Naive B cell (primary cell): Measurements from ENCODE around the gene COIL. TPM values are rescaled to one million over a fixed set of nuclear protein-coding genes. Genes with fewer than 3 reads are reported as not detected.
A peak's percentile ranks its signal among the peaks of the same experiment; 100 is the strongest.
"Not testable (repeated sequence)": the region's sequence is repeated elsewhere in the genome, so short reads cannot be mapped to it uniquely, and the experiment has no call there.

ENCODE experiments used
- ATAC-seq, 2 donors: fragments of 150-1000 bp; cut with Tn5 transposase; 2 replicates each; pipeline ENCODE4 v1.10.0; 2021; ENCODE audit warnings: low read depth in 2 of 2, mild to moderate bottlenecking in 2 of 2, moderate library complexity in 2 of 2
- DNase-seq: peaks from one replicate; pipeline ENCODE4 v3.0.0; 2022
- H3K27ac Mint-ChIP-seq, 6 donors: one replicate each; pipeline ENCODE4 v1.8.0; 2020 to 2022; ENCODE audit warnings: mild to moderate bottlenecking in 6 of 6, mixed read lengths in 6 of 6, moderate library complexity in 5 of 6, inconsistent platforms in 2 of 6
- H3K27me3 Mint-ChIP-seq, 3 donors: one replicate each; pipeline ENCODE4 v1.8.0; 2021 to 2022; ENCODE audit warnings: mixed read lengths in 3 of 3, mild to moderate bottlenecking in 1 of 3
- H3K36me3 Mint-ChIP-seq, 2 donors: one replicate each; pipeline ENCODE4 v1.8.0; 2020 to 2022; ENCODE audit warnings: mixed read lengths in 2 of 2, inconsistent platforms in 1 of 2, mild to moderate bottlenecking in 1 of 2
- H3K4me1 Mint-ChIP-seq, 3 donors: one replicate each; pipeline ENCODE4 v1.8.0; 2020 to 2022; ENCODE audit warnings: mixed read lengths in 3 of 3, inconsistent platforms in 1 of 3, mild to moderate bottlenecking in 1 of 3, moderate library complexity in 1 of 3
- H3K4me3 Mint-ChIP-seq, 8 donors: one replicate each; pipeline ENCODE4 v1.8.0; 2020 to 2022; ENCODE audit warnings: mild to moderate bottlenecking in 8 of 8, mixed read lengths in 8 of 8, moderate library complexity in 8 of 8, inconsistent platforms in 2 of 8
- H3K9me3 Mint-ChIP-seq, 7 donors: one replicate each; pipeline ENCODE4 v1.8.0; 2020 to 2022; ENCODE audit warnings: mixed read lengths in 7 of 7, mild to moderate bottlenecking in 5 of 7, inconsistent platforms in 2 of 7, moderate library complexity in 1 of 7
- polyA plus RNA-seq, 6 donors: library from polyadenylated mRNA; unstranded; fragments of 300-500 nt; fragmentation: Illumina TruSeq; gene quantifications; one replicate each; pipeline ENCODE4 v1.2.3, GENCODE V29; 2021; ENCODE audit warnings: low read depth in 6 of 6

COIL gene
- polyA plus RNA-seq, 6 donors from 2014 or later = 19.5 to 25.9 (median 22.5) TPM

GRCh38 chr17:56992364-56992763 lies 31.5 kb upstream of the COIL start:
- ATAC-seq (no peak), DNase-seq (no peak)
- Mint-ChIP-seq H3K36me3 (peaks cover 16 to 25% of the 10 kb centered on the region in 2 donors), H3K4me1 (peaks cover 0 to 6% (median 0%) of the 10 kb centered on the region in 3 donors), H3K27ac (peak overlapping the region in 1 of 6 donors; percentile 84), H3K9me3 (no peaks in the 10 kb centered on the region), H3K27me3 (no peaks in the 10 kb centered on the region), H3K4me3 (no peak overlapping the region)

GRCh38 chr17:56988901-56989572 lies 28.2 kb upstream of the COIL start:
- peaks cover 0 to 7% (median 5%) of the 10 kb centered on the region in 3 donors for H3K4me1 Mint-ChIP-seq
- no peak overlapping the region for H3K4me3 Mint-ChIP-seq
- ATAC-seq = no peak
- no peak overlapping the region for H3K27ac Mint-ChIP-seq
- H3K27me3 Mint-ChIP-seq = no peaks in the 10 kb centered on the region
- peaks cover 21 to 37% of the 10 kb centered on the region in 2 donors for H3K36me3 Mint-ChIP-seq
- no peaks in the 10 kb centered on the region for H3K9me3 Mint-ChIP-seq
- DNase-seq = no peak

- peaks cover 26 to 37% of the 10 kb centered on the region in 2 donors for H3K36me3 Mint-ChIP-seq
- ATAC-seq = no peak
- H3K27me3 Mint-ChIP-seq = no peaks in the 10 kb centered on the region
These were observed 26.5 kb upstream of the COIL start for GRCh38 chr17:56987283-56987834.

GRCh38 chr17:56985371-56986162 lies 24.7 kb upstream of the COIL start:
- DNase-seq = no peak
- Mint-ChIP-seq H3K36me3 (peaks cover 26 to 27% of the 10 kb centered on the region in 2 donors), H3K9me3 (no peaks in the 10 kb centered on the region), H3K4me1 (peaks cover 10 to 19% (median 13%) of the 10 kb centered on the region in 3 donors), H3K27me3 (no peaks in the 10 kb centered on the region), H3K4me3 (no peak overlapping the region), H3K27ac (peak overlapping the region in 2 of 6 donors; percentile 37 to 86)
- no peak for ATAC-seq

More at GRCh38 chr17:56987283-56987834, 26.5 kb upstream of the COIL start:
- DNase-seq = no peak
- Mint-ChIP-seq H3K27ac (peak overlapping the region in 1 of 6 donors; percentile 76), H3K4me1 (peaks cover 4 to 12% (median 8%) of the 10 kb centered on the region in 3 donors), H3K9me3 (no peaks in the 10 kb centered on the region), H3K4me3 (no peak overlapping the region)

GRCh38 chr17:56983366-56983765 lies 22.5 kb upstream of the COIL start:
- Mint-ChIP-seq H3K36me3 (peaks cover 18 to 27% of the 10 kb centered on the region in 2 donors), H3K4me3 (no peak overlapping the region), H3K27me3 (no peaks in the 10 kb centered on the region), H3K27ac (no peak overlapping the region), H3K4me1 (peaks cover 23 to 36% (median 30%) of the 10 kb centered on the region in 3 donors), H3K9me3 (no peaks in the 10 kb centered on the region)
- ATAC-seq (no peak), DNase-seq (no peak)

DNA sequence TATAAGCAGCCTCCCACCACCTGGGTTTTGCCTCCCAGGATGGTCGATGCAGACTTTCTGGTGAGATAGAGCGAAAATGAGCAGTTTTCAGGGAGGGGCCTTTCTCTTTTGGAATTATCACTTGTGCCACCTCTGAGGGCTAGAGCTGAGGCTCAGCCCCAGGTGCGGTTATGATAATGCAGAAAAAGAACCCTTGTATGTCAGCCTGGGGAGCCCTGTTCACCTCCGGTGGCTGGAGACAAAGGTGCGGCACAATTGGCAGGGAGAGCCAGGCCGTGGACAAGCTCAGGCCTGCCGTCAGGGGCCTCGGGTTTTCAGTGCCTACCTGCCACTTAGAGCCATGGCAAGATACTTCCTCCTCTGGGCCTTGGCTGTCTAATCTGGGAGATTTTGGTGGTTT lies 21.5 kb upstream of the COIL start:
- Mint-ChIP-seq H3K4me1 (peaks cover 28 to 45% (median 35%) of the 10 kb centered on the region in 3 donors), H3K4me3 (no peak overlapping the region), H3K27me3 (no peaks in the 10 kb centered on the region), H3K36me3 (peaks cover 10 to 17% of the 10 kb centered on the region in 2 donors), H3K27ac (peak overlapping the region in 2 of 6 donors; percentile 24 to 29), H3K9me3 (no peaks in the 10 kb centered on the region)
- ATAC-seq (no peak), DNase-seq (no peak)

DNA sequence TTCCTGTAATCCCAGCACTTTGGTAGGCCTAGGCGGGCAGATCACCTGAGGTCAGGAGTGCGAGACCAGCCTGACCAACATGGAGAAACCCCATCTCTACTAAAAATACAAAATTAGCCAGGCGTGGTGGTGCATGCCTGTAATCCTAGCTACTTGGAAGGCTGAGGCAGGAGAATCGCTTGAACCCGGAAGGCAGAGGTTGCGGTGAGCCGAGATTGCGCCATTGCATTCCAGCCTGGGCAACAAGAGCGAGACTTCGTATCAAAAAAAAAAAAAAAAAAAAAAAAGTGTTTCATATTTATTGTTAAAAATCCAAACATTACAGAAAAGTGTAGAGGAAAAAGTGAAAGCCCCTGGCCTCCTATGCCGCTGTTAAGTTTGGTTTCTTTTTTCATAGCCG lies 19.7 kb upstream of the COIL start:
- H3K27ac Mint-ChIP-seq = not testable (repeated sequence)

DNA sequence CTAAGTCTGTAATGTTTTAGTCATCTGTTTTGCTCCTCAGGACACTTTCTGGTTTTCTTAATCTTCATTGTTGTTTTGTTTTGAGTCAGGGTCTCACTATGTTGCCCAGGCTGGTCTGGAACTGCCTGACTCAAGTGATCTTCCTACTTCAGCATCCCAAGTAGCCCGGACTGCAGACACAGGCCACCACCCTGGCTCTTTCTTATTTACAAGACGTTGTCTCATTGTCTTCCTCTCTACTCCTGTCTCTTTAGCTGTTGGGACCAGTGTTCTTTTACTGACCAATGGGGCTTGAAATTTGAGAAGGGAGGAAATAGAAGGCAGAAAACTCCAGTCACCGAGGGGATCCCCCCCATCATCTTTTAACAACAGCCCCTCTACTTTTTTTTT lies 18.2 kb upstream of the COIL start:
- Mint-ChIP-seq H3K27me3 (no peaks in the 10 kb centered on the region), H3K9me3 (no peaks in the 10 kb centered on the region), H3K36me3 (peaks cover 0 to 5% of the 10 kb centered on the region in 2 donors), H3K4me1 (peaks cover 30 to 46% (median 41%) of the 10 kb centered on the region in 3 donors), H3K4me3 (peak overlapping the region; percentile 80 to 99 (median 98)), H3K27ac (peak overlapping the region in 4 of 6 donors; percentile 88 to 94 (median 91))
- DNase-seq (no peak), ATAC-seq (no peak)

More for the DNA sequence above, 19.7 kb upstream of the COIL start:
- ATAC-seq, H3K27me3 Mint-ChIP-seq, H3K9me3 Mint-ChIP-seq, DNase-seq, H3K36me3 Mint-ChIP-seq: not testable (repeated sequence)
- Mint-ChIP-seq H3K4me1 (peaks cover 33 to 50% (median 41%) of the 10 kb centered on the region in 3 donors), H3K4me3 (peak overlapping the region in 1 of 8 donors; percentile 56)

- Mint-ChIP-seq H3K27ac (peak overlapping the region; percentile 83 to 94 (median 91)), H3K4me1 (peaks cover 28 to 43% (median 41%) of the 10 kb centered on the region in 3 donors), H3K9me3 (no peaks in the 10 kb centered on the region), H3K4me3 (peak overlapping the region; percentile 80 to 99 (median 98)), H3K27me3 (no peaks in the 10 kb centered on the region), H3K36me3 (peaks cover 0 to 5% of the 10 kb centered on the region in 2 donors)
- DNase-seq (peak; percentile 6), ATAC-seq (peak; percentile 34 to 39)
These were observed 17.7 kb upstream of the COIL start for GRCh38 chr17:56978441-56979090.

DNA sequence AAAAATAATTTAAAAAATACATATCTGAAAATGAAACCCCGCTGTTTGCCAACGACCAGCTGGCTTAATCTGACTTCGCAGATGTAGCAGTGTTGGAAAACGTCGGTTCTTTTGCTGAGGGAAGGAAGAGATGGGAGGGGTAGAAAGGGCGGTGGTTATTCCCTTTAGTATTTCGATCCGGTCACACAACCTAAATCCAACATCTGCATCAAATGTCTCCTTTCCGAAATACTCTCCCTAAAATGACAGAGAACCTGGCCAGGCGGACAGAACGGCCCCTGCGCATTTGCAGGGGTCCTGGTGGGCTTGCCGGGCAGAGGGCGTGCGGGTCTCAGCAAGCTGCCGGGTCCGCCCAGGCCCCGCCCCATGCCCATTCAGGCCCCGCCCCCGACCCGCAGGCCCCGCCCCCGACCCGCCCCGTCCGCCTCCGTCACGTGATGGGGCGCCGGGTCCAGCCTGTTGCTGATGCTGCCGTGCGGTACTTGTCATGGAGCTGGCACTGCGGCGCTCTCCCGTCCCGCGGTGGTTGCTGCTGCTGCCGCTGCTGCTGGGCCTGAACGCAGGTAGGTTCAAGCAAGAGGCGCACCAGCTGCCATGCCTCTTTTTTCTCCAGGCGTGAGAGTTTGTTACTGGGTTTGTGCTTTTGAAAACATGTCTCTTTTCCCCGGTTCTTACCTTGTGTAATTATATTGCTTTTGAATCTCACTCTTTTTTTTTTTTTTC lies 17.0 kb upstream of the COIL start, which contains the start of gene SCPEP1:
Gene SCPEP1, plus strand, starts transcription at position 459 of the 723 bp plus-strand sequence. Its CDS starts 29 bp downstream, at position 488.
- Mint-ChIP-seq H3K27ac (peak within 1 kb of the TSS; percentile 83 to 94 (median 91)), H3K27me3 (no peaks in the 10 kb centered on the region), H3K4me1 (peaks cover 28 to 43% (median 41%) of the 10 kb centered on the region in 3 donors), H3K4me3 (peak within 1 kb of the TSS; percentile 86 to 99 (median 98)), H3K9me3 (no peaks in the 10 kb centered on the region), H3K36me3 (peaks cover 0 to 4% of the 10 kb centered on the region in 2 donors)
- ATAC-seq (peak; percentile 92 to 94), DNase-seq (peak; percentile 68)

DNA sequence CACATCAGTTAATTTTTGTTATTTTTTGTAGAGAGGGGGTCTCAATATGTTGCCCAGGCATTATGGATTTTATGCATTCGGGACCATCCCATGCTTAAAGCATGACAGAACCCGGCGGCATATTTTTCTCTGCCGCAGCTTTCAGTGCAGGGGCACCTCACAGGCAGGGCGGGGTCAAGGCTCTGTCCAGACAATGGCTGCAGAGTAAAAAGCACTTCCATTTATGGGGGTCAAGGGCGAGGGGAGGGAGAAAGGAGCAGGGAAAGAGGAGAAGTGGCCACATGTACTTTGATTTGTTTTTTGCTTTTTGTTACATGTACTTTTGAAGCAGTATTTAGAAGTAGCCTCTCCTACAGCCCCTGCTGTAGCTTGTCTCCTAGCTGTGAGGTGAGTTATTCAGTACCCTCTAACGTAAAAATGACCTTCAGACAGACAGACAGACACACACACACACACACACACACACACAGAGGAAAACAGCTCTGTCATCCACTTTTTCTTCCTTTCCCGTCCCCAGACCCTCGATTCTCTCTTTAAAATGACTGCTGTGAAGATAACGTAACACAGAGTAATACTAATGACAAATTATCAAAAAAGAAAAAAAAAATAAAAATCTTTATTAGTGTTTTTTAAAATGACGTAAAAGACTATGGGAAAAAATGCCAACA lies 16.2 kb upstream of the COIL start:
- Mint-ChIP-seq H3K36me3 (no peaks in the 10 kb centered on the region), H3K4me1 (peaks cover 26 to 35% (median 35%) of the 10 kb centered on the region in 3 donors), H3K4me3 (peak overlapping the region; percentile 35 to 98 (median 79)), H3K27me3 (no peaks in the 10 kb centered on the region), H3K9me3 (no peaks in the 10 kb centered on the region), H3K27ac (peak overlapping the region in 1 of 6 donors; percentile 44)
- ATAC-seq (no peak), DNase-seq (no peak)

GRCh38 chr17:56975656-56976055 lies 14.8 kb upstream of the COIL start:
- Mint-ChIP-seq H3K27ac (no peak overlapping the region), H3K4me1 (peaks cover 24 to 31% (median 27%) of the 10 kb centered on the region in 3 donors), H3K9me3 (no peaks in the 10 kb centered on the region), H3K4me3 (peak overlapping the region in 1 of 8 donors; percentile 29), H3K27me3 (no peaks in the 10 kb centered on the region), H3K36me3 (no peaks in the 10 kb centered on the region)
- no peak for DNase-seq
- ATAC-seq = no peak
